ENCODE results near the gene PIR. TPM values are rescaled to one million over a fixed set of nuclear protein-coding genes. Genes with fewer than 3 reads are reported as not detected.

The PIR gene
- total RNA-seq, 1 experiment from 2014 or later: 27.5 TPM

- no peak for ATAC-seq
- H3K9me2 ChIP-seq (ENCODE audit: insufficient read depth): no peaks in the 10 kb centered on the region
- H3K4me3 ChIP-seq (replicated peaks in 1 of 2; ENCODE audit: low read depth in 1 of 2, low read length in 2 of 2): no peak overlapping the region
- ChIA-PET CTCF (no interaction called here), POLR2A (no interaction called here), RAD21 (ENCODE audit: low non-redundant PET in 1 of 2, low total read pairs in 2 of 2, uncharacterized antibody in 2 of 2, unreplicated experiment in 2 of 2) (no interaction called here)
- no peak overlapping the region for H3K4me2 ChIP-seq (ENCODE audit: low read length)
- H3K4me1 ChIP-seq (ENCODE audit: control insufficient read depth in 1 of 2, insufficient read depth in 2 of 2, low read length in 2 of 2): no peaks in the 10 kb centered on the region
- no peak overlapping the region for H3K27ac ChIP-seq (ENCODE audit: low read depth, low read length)
- H2AFZ ChIP-seq (ENCODE audit: low read depth, low read length, poor library complexity, severe bottlenecking): no peak overlapping the region
- no peaks in the 10 kb centered on the region for H4K20me1 ChIP-seq (ENCODE audit: insufficient read depth)
- no peaks in the 10 kb centered on the region for H3K79me2 ChIP-seq (ENCODE audit: insufficient read depth, low read length)
- H3K36me3 ChIP-seq (ENCODE audit: control insufficient read depth in 1 of 2, insufficient read depth in 2 of 2, low read length in 2 of 2): no peaks in the 10 kb centered on the region
- BruUV-seq (replicated peaks): no TSS peak
- TF ChIP-seq ZBTB33 (IDR thresholded peaks at IDR 0.05; ENCODE audit: extremely low read depth, insufficient replicate concordance, low read length): no peak
- TF ChIP-seq MAX (IDR thresholded peaks at IDR 0.05): no peak
- TF ChIP-seq FOSL1 (IDR thresholded peaks at IDR 0.05; ENCODE audit: low read depth): no peak
- TF ChIP-seq EGR1 (IDR thresholded peaks at IDR 0.05; ENCODE audit: low read depth): no peak
- no peak for TF ChIP-seq POLR2AphosphoS5 (IDR thresholded peaks at IDR 0.05; ENCODE audit: low read depth, low read length)
- no peak for TF ChIP-seq SRF (IDR thresholded peaks at IDR 0.05; ENCODE audit: low read depth)
- no peak for TF ChIP-seq YY1 (IDR thresholded peaks at IDR 0.05; ENCODE audit: extremely low read depth, insufficient replicate concordance, low read depth, low read length)
- TF ChIP-seq CEBPB (IDR thresholded peaks at IDR 0.05; ENCODE audit: low read depth): no peak
- TF ChIP-seq CTCF (IDR thresholded peaks at IDR 0.05 in 2 of 3, conservative IDR thresholded peaks at IDR 0.05 in 1 of 3; ENCODE audit: borderline replicate concordance in 1 of 3, insufficient read depth in 1 of 3, low read depth in 2 of 3, low read length in 2 of 3): no peak
- no peak for TF ChIP-seq POLR2A (IDR thresholded peaks at IDR 0.05; ENCODE audit: borderline replicate concordance, extremely low read depth, insufficient read depth, insufficient read length)
- TF ChIP-seq TCF7L2 (IDR thresholded peaks at IDR 0.05; ENCODE audit: borderline replicate concordance, extremely low read depth, insufficient read depth, insufficient read length): no peak
- TF ChIP-seq ELF1 (IDR thresholded peaks at IDR 0.05; ENCODE audit: borderline replicate concordance, low read depth): no peak
- TF ChIP-seq REST (IDR thresholded peaks at IDR 0.05; ENCODE audit: low read depth): no peak
- no peak for TF ChIP-seq ATF3 (IDR thresholded peaks at IDR 0.05)
- no peak for TF ChIP-seq EZH2 (IDR thresholded peaks at IDR 0.05)
- TF ChIP-seq RAD21 (IDR thresholded peaks at IDR 0.05; ENCODE audit: low read depth): no peak
- TF ChIP-seq ZNF274 (IDR thresholded peaks at IDR 0.05; ENCODE audit: low read depth, low read length): no peak
- no peak for TF ChIP-seq SP1 (IDR thresholded peaks at IDR 0.05; ENCODE audit: low read depth)
- no peak for TF ChIP-seq EZH2phosphoT487 (IDR thresholded peaks at IDR 0.05; ENCODE audit: borderline replicate concordance)
- TF ChIP-seq JUND (IDR thresholded peaks at IDR 0.05): no peak
- no peak for DNase-seq (ENCODE audit: low read depth, low spot score)
- no peak overlapping the region for H3K9ac ChIP-seq (ENCODE audit: low read length)
- intact Hi-C loops (cut with micrococcal nuclease): no loop called here
- H3K9me3 ChIP-seq (ENCODE audit: control insufficient read depth in 1 of 2, insufficient read depth in 1 of 2, low read depth in 1 of 2, low read length in 2 of 2): no peaks in the 10 kb centered on the region
- H3K27me3 ChIP-seq (ENCODE audit: insufficient read depth, low read length): no peaks in the 10 kb centered on the region
Measured at GRCh38 chrX:15434205-15434604, 58.9 kb downstream of the PIR start.

Measured in HCT116 (cell line).